K562 (cell line): ENCODE data around the gene GAB2. TPM values are rescaled to one million over a fixed set of nuclear protein-coding genes. Genes with fewer than 3 reads are reported as not detected.
A peak's percentile ranks its signal among the peaks of the same experiment; 100 is the strongest.

ENCODE experiments used
- ADNP ChIP-seq: fragments of 200-800 bp; sonication (Bioruptor generic); IDR thresholded peaks from 2 replicates; pipeline ENCODE4 v1.6.1; 2016; ENCODE audit warnings: missing genetic modification characterization, missing compliant biosample characterization
- CEBPB ChIP-seq: fragments of 450-650 bp; IDR thresholded peaks from 2 replicates; pipeline ENCODE4 v1.6.1; 2016; ENCODE audit warnings: missing genetic modification characterization, missing compliant biosample characterization
- ELF2 ChIP-seq: fragments of 250-450 bp; sonication (Bioruptor Pico); IDR thresholded peaks from 2 replicates; pipeline ENCODE4 v1.5.0; 2021; ENCODE audit warnings: mild to moderate bottlenecking
- KLF1 ChIP-seq: fragments of 450-650 bp; IDR thresholded peaks from 2 replicates; pipeline ENCODE4 v1.6.1; 2016; ENCODE audit warnings: missing genetic modification characterization, missing compliant biosample characterization
- MYC ChIP-seq, 2 experiments: fragments of 250-450 bp in 1 of 2; sonication (Bioruptor Pico) in 1 of 2; IDR thresholded peaks; 2 replicates each; pipeline versions ENCODE4 v1.5.1 to v1.6.1; 2012 to 2021; ENCODE audit warnings: low read depth in 2 of 2, borderline replicate concordance in 1 of 2, improper control_type of control experiment in 1 of 2, low read length in 1 of 2, mild to moderate bottlenecking in 1 of 2, moderate library complexity in 1 of 2
- POLR3G ChIP-seq: IDR thresholded peaks from 2 replicates; pipeline ENCODE4 v1.6.1; 2011; ENCODE audit not compliant: insufficient read length, insufficient replicate concordance; ENCODE audit errors: extremely low read depth
- SRSF7 ChIP-seq: fragments of 200-400 bp; formaldehyde crosslinking; optimal IDR thresholded peaks from 2 replicates; pipeline ENCODE3; 2017; ENCODE audit warnings: mild to moderate bottlenecking, low read depth, low read length
- YBX1 ChIP-seq: fragments of 450-650 bp; IDR thresholded peaks from 2 replicates; pipeline ENCODE4 v1.7.1; 2016; ENCODE audit warnings: mild to moderate bottlenecking
- ZNF121 ChIP-seq: sonication (generic); formaldehyde crosslinking; conservative IDR thresholded peaks from 2 replicates; pipeline ENCODE4 v1.8.0; 2022; ENCODE audit warnings: missing genetic modification reagents
- ZNF311 ChIP-seq: fragments of 250-450 bp; sonication (Bioruptor Pico); IDR thresholded peaks from 2 replicates; pipeline ENCODE4 v1.4.0; 2020; ENCODE audit warnings: mild to moderate bottlenecking, moderate library complexity
- polyA plus RNA-seq, 8 experiments: library from polyadenylated mRNA; depleted of rRNA in 4 of 8; stranded (reverse) in 5 of 8; unstranded in 3 of 8; fragments of >200 nt; fragmentation: Nextera tagmentation in 2 of 8; fragmentation: Illumina TruSeq in 1 of 8; extraction: Ambion mirVana in 2 of 8; extraction: Trizol in 1 of 8; gene quantifications; 2 replicates each; pipeline versions ENCODE4 v1.2.1 to v1.2.3, GENCODE V29; 2011 to 2014; ENCODE audit warnings: inconsistent platforms in 1 of 8, missing spikeins in 1 of 8
- total RNA-seq, 7 experiments: library from RNA; depleted of rRNA in 6 of 7; stranded (reverse); fragments of >200 nt in 6 of 7; fragmentation: Illumina TruSeq in 2 of 7; extraction: Trizol in 2 of 7; gene quantifications; 2 replicates each; pipeline versions ENCODE4 v1.2.1 to v1.2.3, GENCODE V29; 2011 to 2021; ENCODE audit warnings: low replicate concordance in 1 of 7
- TF ChIP-seq, protein P1 (sequence below): fragments of 450-650 bp; IDR thresholded peaks from 2 replicates; pipeline ENCODE4 v1.6.1; 2016; ENCODE audit warnings: mild to moderate bottlenecking, moderate library complexity
- TF ChIP-seq, protein P2 (sequence below): sonication (generic); formaldehyde crosslinking; IDR thresholded peaks from 2 replicates; pipeline ENCODE4 v1.8.1; 2023; ENCODE audit warnings: mild to moderate bottlenecking, missing genetic modification reagents

GAB2 gene
- total and polyA plus RNA-seq, 9 of the 15 experiments (the other 6 are each of a cell fraction or from before 2014, with no cell fraction given) = 2.3 to 35.2 (median 16.1) TPM

DNA sequence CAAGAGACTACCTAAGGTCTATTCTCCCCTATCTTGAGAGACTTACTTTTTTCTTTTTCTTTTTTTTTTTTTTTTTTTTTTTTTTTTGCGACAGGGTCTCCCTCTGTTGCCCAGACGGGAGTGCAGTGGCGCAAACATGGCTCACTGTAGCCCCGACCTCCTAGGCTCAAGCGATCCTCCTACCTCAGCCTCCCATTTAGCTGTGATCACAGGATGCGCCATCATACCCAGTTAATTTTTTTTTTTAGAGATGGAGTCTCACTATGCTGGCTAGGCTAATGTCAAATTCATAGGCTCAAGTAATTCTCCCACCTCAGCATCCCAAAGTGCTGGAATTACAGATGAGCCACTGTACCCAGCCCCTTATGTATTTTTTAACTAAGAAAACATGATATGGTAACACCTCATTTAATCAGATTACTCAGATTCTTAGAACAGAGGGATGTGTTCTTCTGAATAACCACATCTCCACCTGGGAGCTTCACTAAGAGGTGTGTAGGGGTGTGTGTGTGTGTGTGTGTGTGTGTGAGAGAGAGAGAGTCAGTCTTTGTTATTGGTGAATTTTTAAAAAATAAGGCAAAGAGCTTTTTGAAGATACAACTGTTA lies 126.0 kb downstream of the GAB2 start (continued):
- TF ChIP-seq MYC (IDR thresholded peaks at IDR 0.05; ENCODE audit: low read depth, low read length) (no peak), MYC (CRISPR knock-in tag; IDR thresholded peaks at IDR 0.05; ENCODE audit: borderline replicate concordance, low read depth) (0 out of 2 replicates have a peak, but pooled peaks have one; percentile 38), ELF2 (0 out of 2 replicates have a peak, but pooled peaks have one; percentile 59), SRSF7 (no peak), YBX1 (no peak), ZNF121 (CRISPR knock-in tag) (peak; percentile 36; the same call in 1 of the 2 replicates), ZNF311 (CRISPR knock-in tag) (peak; percentile 2; the same call in 1 of the 2 replicates), ADNP (tag) (0 out of 2 replicates have a peak, but pooled peaks have one; percentile 4), KLF1 (tag) (no peak), CEBPB (tag) (no peak), POLR3G (no peak)
- TF ChIP-seq, protein P1, sequence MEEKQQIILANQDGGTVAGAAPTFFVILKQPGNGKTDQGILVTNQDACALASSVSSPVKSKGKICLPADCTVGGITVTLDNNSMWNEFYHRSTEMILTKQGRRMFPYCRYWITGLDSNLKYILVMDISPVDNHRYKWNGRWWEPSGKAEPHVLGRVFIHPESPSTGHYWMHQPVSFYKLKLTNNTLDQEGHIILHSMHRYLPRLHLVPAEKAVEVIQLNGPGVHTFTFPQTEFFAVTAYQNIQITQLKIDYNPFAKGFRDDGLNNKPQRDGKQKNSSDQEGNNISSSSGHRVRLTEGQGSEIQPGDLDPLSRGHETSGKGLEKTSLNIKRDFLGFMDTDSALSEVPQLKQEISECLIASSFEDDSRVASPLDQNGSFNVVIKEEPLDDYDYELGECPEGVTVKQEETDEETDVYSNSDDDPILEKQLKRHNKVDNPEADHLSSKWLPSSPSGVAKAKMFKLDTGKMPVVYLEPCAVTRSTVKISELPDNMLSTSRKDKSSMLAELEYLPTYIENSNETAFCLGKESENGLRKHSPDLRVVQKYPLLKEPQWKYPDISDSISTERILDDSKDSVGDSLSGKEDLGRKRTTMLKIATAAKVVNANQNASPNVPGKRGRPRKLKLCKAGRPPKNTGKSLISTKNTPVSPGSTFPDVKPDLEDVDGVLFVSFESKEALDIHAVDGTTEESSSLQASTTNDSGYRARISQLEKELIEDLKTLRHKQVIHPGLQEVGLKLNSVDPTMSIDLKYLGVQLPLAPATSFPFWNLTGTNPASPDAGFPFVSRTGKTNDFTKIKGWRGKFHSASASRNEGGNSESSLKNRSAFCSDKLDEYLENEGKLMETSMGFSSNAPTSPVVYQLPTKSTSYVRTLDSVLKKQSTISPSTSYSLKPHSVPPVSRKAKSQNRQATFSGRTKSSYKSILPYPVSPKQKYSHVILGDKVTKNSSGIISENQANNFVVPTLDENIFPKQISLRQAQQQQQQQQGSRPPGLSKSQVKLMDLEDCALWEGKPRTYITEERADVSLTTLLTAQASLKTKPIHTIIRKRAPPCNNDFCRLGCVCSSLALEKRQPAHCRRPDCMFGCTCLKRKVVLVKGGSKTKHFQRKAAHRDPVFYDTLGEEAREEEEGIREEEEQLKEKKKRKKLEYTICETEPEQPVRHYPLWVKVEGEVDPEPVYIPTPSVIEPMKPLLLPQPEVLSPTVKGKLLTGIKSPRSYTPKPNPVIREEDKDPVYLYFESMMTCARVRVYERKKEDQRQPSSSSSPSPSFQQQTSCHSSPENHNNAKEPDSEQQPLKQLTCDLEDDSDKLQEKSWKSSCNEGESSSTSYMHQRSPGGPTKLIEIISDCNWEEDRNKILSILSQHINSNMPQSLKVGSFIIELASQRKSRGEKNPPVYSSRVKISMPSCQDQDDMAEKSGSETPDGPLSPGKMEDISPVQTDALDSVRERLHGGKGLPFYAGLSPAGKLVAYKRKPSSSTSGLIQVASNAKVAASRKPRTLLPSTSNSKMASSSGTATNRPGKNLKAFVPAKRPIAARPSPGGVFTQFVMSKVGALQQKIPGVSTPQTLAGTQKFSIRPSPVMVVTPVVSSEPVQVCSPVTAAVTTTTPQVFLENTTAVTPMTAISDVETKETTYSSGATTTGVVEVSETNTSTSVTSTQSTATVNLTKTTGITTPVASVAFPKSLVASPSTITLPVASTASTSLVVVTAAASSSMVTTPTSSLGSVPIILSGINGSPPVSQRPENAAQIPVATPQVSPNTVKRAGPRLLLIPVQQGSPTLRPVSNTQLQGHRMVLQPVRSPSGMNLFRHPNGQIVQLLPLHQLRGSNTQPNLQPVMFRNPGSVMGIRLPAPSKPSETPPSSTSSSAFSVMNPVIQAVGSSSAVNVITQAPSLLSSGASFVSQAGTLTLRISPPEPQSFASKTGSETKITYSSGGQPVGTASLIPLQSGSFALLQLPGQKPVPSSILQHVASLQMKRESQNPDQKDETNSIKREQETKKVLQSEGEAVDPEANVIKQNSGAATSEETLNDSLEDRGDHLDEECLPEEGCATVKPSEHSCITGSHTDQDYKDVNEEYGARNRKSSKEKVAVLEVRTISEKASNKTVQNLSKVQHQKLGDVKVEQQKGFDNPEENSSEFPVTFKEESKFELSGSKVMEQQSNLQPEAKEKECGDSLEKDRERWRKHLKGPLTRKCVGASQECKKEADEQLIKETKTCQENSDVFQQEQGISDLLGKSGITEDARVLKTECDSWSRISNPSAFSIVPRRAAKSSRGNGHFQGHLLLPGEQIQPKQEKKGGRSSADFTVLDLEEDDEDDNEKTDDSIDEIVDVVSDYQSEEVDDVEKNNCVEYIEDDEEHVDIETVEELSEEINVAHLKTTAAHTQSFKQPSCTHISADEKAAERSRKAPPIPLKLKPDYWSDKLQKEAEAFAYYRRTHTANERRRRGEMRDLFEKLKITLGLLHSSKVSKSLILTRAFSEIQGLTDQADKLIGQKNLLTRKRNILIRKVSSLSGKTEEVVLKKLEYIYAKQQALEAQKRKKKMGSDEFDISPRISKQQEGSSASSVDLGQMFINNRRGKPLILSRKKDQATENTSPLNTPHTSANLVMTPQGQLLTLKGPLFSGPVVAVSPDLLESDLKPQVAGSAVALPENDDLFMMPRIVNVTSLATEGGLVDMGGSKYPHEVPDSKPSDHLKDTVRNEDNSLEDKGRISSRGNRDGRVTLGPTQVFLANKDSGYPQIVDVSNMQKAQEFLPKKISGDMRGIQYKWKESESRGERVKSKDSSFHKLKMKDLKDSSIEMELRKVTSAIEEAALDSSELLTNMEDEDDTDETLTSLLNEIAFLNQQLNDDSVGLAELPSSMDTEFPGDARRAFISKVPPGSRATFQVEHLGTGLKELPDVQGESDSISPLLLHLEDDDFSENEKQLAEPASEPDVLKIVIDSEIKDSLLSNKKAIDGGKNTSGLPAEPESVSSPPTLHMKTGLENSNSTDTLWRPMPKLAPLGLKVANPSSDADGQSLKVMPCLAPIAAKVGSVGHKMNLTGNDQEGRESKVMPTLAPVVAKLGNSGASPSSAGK = no peak
- TF ChIP-seq, protein P2, sequence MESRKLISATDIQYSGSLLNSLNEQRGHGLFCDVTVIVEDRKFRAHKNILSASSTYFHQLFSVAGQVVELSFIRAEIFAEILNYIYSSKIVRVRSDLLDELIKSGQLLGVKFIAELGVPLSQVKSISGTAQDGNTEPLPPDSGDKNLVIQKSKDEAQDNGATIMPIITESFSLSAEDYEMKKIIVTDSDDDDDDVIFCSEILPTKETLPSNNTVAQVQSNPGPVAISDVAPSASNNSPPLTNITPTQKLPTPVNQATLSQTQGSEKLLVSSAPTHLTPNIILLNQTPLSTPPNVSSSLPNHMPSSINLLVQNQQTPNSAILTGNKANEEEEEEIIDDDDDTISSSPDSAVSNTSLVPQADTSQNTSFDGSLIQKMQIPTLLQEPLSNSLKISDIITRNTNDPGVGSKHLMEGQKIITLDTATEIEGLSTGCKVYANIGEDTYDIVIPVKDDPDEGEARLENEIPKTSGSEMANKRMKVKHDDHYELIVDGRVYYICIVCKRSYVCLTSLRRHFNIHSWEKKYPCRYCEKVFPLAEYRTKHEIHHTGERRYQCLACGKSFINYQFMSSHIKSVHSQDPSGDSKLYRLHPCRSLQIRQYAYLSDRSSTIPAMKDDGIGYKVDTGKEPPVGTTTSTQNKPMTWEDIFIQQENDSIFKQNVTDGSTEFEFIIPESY (CRISPR knock-in tag) = 0 out of 2 replicates have a peak, but pooled peaks have one; percentile 43
